ENCODE data around the gene DNM3. TPM values are rescaled to one million over a fixed set of nuclear protein-coding genes. Genes with fewer than 3 reads are reported as not detected.

Gene DNM3
- total and polyA plus RNA-seq, 10 of the 15 experiments (the other 5 are each of a cell fraction or from before 2014, with no cell fraction given), result 0.03 to 1.5 (median 0.08) TPM; not detected in 3

- SMC1A ChIA-PET (ENCODE audit: uncharacterized antibody, unreplicated experiment), result interaction anchor here (0.7 kb wide), 1 partner anchor 270 kb away, joined by 3 read pairs; no protein-coding TSS in a partner anchor
These were observed 227.8 kb downstream of the DNM3 start for GRCh38 chr1:172069051-172069450.

DNA sequence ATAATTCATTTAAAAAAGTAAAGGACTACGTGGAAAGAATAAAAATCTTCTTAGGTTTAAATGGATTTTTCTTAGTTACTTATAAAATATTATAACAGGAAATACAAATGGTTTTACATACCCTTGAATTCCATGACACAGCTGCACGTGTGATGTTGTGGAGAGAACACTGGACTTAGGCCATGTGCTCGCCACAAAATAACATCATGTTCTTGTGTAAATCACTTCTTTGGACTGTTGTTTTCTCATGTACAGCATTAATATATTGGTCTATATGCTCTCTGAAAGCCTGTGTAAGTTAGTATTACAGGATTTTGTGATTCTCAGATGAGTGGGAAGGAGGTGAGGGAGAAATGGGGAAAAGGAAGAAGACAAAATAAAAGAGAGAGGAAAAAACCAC is 228.2 kb downstream of the DNM3 start:
- no peaks in the 10 kb centered on the region for H4K20me1 ChIP-seq (ENCODE audit: control insufficient read depth, insufficient read depth)
- H3K4me1 ChIP-seq (ENCODE audit: control insufficient read depth, insufficient read depth, low read length), result no peaks in the 10 kb centered on the region
- H3K9me3 ChIP-seq (replicated peaks; ENCODE audit: control insufficient read depth, insufficient read depth, low read length), result no peaks in the 10 kb centered on the region
- intact Hi-C loops (cut with micrococcal nuclease; ENCODE audit: unreplicated experiment), result no loop called here
- H2AFZ ChIP-seq (ENCODE audit: control insufficient read depth, low read depth, low read length), result no peak overlapping the region
- H3K36me3 ChIP-seq (ENCODE audit: control insufficient read depth in 2 of 2, insufficient read depth in 2 of 2, low read length in 1 of 2), result no peaks in the 10 kb centered on the region
- no peaks in the 10 kb centered on the region for H3K79me2 ChIP-seq (ENCODE audit: control insufficient read depth, insufficient read depth, low read length)
- SMC1A ChIA-PET (ENCODE audit: uncharacterized antibody, unreplicated experiment), result interaction anchor here (0.7 kb wide), 1 partner anchor 270 kb away, joined by 3 read pairs; no protein-coding TSS in a partner anchor
- no peak overlapping the region for H3K9ac ChIP-seq (ENCODE audit: control insufficient read depth, insufficient read depth, low read length)
- BruUV-seq (replicated peaks), result no TSS peak
- DNase-seq (ENCODE audit: low read depth, low spot score) (no peak), FAIRE-seq (no peak), ATAC-seq (no peak)
- RAD21 ChIA-PET (ENCODE audit: unreplicated experiment), result no interaction called here
- POLR2A ChIA-PET, result no interaction called here
- in situ Hi-C loops (cut with MboI), result no loop called here
- H3K27me3 ChIP-seq (replicated peaks in 1 of 2; ENCODE audit: control insufficient read depth in 2 of 2, insufficient read depth in 2 of 2, low read length in 1 of 2), result no peaks in the 10 kb centered on the region
- no peak overlapping the region for H3K27ac ChIP-seq (ENCODE audit: control insufficient read depth, insufficient read depth)
- no peak overlapping the region for H3K4me2 ChIP-seq (ENCODE audit: control insufficient read depth, insufficient read depth)
- 6% methylated on average over 3 of the region's 3 CpGs for whole genome bisulfite sequencing (ENCODE audit: insufficient coverage, insufficient replicate concordance, low lambda C conversion rate, missing lambda C conversion rate)
- CTCF ChIA-PET, result no interaction called here
- H3K4me3 ChIP-seq, result no peak overlapping the region
- TF ChIP-seq, protein P1, sequence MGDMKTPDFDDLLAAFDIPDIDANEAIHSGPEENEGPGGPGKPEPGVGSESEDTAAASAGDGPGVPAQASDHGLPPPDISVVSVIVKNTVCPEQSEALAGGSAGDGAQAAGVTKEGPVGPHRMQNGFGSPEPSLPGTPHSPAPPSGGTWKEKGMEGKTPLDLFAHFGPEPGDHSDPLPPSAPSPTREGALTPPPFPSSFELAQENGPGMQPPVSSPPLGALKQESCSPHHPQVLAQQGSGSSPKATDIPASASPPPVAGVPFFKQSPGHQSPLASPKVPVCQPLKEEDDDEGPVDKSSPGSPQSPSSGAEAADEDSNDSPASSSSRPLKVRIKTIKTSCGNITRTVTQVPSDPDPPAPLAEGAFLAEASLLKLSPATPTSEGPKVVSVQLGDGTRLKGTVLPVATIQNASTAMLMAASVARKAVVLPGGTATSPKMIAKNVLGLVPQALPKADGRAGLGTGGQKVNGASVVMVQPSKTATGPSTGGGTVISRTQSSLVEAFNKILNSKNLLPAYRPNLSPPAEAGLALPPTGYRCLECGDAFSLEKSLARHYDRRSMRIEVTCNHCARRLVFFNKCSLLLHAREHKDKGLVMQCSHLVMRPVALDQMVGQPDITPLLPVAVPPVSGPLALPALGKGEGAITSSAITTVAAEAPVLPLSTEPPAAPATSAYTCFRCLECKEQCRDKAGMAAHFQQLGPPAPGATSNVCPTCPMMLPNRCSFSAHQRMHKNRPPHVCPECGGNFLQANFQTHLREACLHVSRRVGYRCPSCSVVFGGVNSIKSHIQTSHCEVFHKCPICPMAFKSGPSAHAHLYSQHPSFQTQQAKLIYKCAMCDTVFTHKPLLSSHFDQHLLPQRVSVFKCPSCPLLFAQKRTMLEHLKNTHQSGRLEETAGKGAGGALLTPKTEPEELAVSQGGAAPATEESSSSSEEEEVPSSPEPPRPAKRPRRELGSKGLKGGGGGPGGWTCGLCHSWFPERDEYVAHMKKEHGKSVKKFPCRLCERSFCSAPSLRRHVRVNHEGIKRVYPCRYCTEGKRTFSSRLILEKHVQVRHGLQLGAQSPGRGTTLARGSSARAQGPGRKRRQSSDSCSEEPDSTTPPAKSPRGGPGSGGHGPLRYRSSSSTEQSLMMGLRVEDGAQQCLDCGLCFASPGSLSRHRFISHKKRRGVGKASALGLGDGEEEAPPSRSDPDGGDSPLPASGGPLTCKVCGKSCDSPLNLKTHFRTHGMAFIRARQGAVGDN (IDR thresholded peaks at IDR 0.05), result no peak
- TF ChIP-seq GATAD2B (conservative IDR thresholded peaks at IDR 0.05; ENCODE audit: low read depth) (no peak), HDAC2 (IDR thresholded peaks at IDR 0.05) (no peak), IKZF2 (IDR thresholded peaks at IDR 0.05) (no peak), TBL1XR1 (IDR thresholded peaks at IDR 0.05; ENCODE audit: low read depth, low read length) (no peak)
- TF ChIP-seq, protein P2, sequence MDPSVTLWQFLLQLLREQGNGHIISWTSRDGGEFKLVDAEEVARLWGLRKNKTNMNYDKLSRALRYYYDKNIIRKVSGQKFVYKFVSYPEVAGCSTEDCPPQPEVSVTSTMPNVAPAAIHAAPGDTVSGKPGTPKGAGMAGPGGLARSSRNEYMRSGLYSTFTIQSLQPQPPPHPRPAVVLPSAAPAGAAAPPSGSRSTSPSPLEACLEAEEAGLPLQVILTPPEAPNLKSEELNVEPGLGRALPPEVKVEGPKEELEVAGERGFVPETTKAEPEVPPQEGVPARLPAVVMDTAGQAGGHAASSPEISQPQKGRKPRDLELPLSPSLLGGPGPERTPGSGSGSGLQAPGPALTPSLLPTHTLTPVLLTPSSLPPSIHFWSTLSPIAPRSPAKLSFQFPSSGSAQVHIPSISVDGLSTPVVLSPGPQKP (IDR thresholded peaks at IDR 0.05; ENCODE audit: low read depth, low read length), result no peak

More at GRCh38 chr1:172069051-172069450, 227.8 kb downstream of the DNM3 start:
- Histone ChIP-seq H3K36me3 (ENCODE audit: control insufficient read depth in 2 of 2, insufficient read depth in 2 of 2, low read length in 1 of 2) (no peaks in the 10 kb centered on the region), H3K27ac (ENCODE audit: control insufficient read depth, insufficient read depth) (no peak overlapping the region), H3K4me3 (no peak overlapping the region), H3K27me3 (replicated peaks in 1 of 2; ENCODE audit: control insufficient read depth in 2 of 2, insufficient read depth in 2 of 2, low read length in 1 of 2) (no peaks in the 10 kb centered on the region), H2AFZ (ENCODE audit: control insufficient read depth, low read depth, low read length) (no peak overlapping the region), H3K9me3 (replicated peaks; ENCODE audit: control insufficient read depth, insufficient read depth, low read length) (no peaks in the 10 kb centered on the region), H3K79me2 (ENCODE audit: control insufficient read depth, insufficient read depth, low read length) (no peaks in the 10 kb centered on the region), H3K4me1 (ENCODE audit: control insufficient read depth, insufficient read depth, low read length) (no peaks in the 10 kb centered on the region), H4K20me1 (ENCODE audit: control insufficient read depth, insufficient read depth) (no peaks in the 10 kb centered on the region), H3K4me2 (ENCODE audit: control insufficient read depth, insufficient read depth) (no peak overlapping the region), H3K9ac (ENCODE audit: control insufficient read depth, insufficient read depth, low read length) (no peak overlapping the region)
- intact Hi-C loops (cut with micrococcal nuclease; ENCODE audit: unreplicated experiment) (no loop called here), in situ Hi-C loops (cut with MboI) (no loop called here)
- TF ChIP-seq CHD4 (IDR thresholded peaks at IDR 0.05) (no peak), PBX3 (IDR thresholded peaks at IDR 0.05; ENCODE audit: insufficient replicate concordance, low read depth, low read length) (no peak)
- TF ChIP-seq, protein P3, sequence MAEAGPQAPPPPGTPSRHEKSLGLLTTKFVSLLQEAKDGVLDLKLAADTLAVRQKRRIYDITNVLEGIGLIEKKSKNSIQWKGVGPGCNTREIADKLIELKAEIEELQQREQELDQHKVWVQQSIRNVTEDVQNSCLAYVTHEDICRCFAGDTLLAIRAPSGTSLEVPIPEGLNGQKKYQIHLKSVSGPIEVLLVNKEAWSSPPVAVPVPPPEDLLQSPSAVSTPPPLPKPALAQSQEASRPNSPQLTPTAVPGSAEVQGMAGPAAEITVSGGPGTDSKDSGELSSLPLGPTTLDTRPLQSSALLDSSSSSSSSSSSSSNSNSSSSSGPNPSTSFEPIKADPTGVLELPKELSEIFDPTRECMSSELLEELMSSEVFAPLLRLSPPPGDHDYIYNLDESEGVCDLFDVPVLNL (IDR thresholded peaks at IDR 0.05; ENCODE audit: low read depth, low read length), result no peak
- DNase-seq (ENCODE audit: low read depth, low spot score), result no peak
- POLR2A ChIA-PET, result no interaction called here
- ATAC-seq, result no peak
- BruUV-seq (replicated peaks), result no TSS peak
- RAD21 ChIA-PET (ENCODE audit: unreplicated experiment), result no interaction called here
- CTCF ChIA-PET, result no interaction called here
- FAIRE-seq, result no peak

Data from GM12878 (cell line).